ENCODE data around the gene PNKD.

Gene PNKD

GRCh38 chr2:218317835-218318234 lies 47.5 kb downstream of the PNKD start:
- no peak for DNase-seq (ENCODE audit: low read depth in 3 of 3)

DNA sequence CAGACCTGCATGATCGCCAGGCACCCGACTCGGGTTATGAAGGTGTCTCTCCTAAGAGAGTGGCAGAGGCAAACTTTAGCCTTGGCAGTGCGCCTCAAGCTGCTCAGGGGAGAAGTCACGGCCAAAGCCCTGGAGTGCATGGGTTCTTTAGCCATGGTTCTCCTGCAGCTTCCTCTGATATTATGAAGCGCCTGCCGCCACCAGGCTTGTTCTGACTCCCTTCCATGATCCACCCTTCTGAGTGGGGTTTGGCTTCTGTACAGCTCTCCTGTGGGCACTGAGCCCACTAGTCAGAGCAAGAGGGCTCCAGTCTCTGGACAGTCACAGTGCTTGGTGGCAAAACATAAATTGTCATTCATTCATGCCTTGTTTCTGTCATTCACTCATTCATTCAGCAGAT lies 47.9 kb downstream of the PNKD start:
- no peak for DNase-seq (ENCODE audit: low read depth in 3 of 3)

DNA sequence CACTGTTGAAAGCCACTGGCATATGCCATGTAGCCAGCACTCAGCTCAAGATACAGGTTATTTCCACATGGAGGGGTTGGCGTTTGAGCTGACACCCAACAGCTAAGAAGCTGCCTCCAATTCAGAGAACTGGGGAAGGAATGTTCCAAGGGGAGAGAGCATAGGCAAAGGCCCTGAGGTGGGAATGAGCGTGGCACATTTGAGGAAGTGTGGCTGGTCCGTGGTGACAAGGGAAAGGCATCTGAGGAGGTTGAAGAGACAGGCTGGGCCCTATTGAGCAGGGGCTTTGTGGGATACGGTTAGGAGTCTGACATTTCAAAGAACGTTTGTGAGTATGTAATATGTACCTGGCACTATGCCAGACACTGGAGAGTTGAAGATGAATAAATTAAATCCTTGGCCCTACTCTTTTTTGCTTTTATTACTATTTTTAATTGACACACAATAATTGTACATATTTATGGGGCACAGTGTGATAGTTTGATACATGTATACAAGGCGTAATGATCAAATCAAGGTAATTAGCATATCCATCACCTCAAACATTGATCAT lies 49.6 kb downstream of the PNKD start:
- no peak for DNase-seq (ENCODE audit: low read depth in 3 of 3)

GRCh38 chr2:218320704-218321336 lies 50.5 kb downstream of the PNKD start:
- DNase-seq (ENCODE audit: low read depth in 3 of 3): no peak

- DNase-seq (ENCODE audit: low read depth in 3 of 3): peak in 1 of 3 donors; percentile 26
Measured at GRCh38 chr2:218322768-218323525, 52.6 kb downstream of the PNKD start.

DNA sequence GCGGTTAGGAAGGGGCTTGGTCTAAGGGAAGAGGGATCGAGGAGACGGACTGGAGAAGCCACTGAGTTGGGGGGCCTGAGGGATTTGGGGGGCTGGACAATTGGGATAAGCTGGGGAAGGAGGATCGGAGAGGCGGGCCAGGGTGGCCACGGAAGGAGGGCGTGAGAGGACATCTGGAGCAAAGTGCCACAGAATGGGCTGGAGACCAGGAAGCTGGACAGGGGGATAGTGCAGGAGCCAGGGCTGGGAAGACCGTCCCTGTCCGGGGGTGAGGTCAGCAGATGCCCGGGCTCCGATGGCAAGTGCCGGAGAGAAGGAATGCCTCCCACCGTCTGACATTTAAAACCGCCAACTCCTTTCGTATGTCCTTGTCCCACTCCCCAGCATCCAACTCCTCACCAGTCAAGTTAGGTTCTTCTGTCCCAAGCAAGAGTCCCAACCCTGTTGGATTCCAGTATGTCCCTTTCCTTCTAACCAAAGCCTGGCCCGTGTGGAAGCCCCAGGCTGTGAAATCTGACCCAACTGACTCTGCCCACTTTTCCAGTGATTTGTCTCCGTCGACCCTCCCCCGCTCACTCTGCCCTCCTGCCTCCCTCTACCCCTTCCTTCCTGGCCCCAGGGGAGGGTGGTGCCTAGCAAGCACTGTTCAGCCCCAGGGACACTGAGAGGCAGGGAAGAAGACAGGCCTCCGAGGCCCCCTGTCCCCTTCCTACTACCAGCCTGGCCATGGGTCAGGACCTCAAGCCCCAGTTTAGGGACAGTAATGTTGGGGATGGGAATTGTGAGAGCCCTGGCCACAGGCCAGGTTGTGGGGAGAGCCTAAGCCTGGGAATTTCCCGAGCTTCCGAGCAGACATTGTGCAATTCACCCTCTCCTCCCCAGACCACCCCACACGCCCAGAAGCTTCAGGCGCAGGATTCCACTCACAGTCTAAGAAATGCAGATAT lies 53.5 kb downstream of the PNKD start:
- DNase-seq (ENCODE audit: low read depth in 3 of 3): no peak

DNA sequence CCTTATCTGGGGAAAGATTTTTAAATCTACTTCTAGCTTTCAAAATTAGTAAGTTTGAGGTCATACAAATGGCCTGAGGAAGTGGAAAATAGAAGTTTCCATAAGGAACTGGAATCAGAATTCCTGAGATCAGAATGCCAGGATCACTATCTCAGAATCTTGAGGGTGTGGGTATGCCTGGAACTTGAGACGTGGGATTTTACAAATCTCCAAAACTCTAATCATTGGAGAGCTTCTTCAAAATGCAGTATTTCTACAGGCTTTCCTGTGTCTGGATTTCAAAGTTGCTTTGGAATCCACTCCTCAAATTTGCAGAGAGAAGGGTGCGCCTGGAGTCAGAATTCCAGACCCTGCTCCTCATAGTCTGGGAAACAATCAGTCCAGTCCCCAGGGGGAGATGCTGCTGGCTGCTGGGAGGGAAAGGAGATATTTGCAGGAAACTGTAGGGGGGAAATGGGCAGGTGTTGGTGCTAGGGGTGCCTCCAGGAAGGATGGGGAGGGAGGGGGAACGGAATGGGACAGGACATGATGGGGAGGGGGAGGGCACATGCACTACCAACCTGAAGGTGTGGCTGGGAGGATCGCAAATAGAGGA lies 55.3 kb downstream of the PNKD start:
- DNase-seq (ENCODE audit: low read depth in 3 of 3): no peak

- no peak for DNase-seq (ENCODE audit: low read depth in 3 of 3)
Measured at GRCh38 chr2:218326315-218326714, 56.0 kb downstream of the PNKD start.

DNA sequence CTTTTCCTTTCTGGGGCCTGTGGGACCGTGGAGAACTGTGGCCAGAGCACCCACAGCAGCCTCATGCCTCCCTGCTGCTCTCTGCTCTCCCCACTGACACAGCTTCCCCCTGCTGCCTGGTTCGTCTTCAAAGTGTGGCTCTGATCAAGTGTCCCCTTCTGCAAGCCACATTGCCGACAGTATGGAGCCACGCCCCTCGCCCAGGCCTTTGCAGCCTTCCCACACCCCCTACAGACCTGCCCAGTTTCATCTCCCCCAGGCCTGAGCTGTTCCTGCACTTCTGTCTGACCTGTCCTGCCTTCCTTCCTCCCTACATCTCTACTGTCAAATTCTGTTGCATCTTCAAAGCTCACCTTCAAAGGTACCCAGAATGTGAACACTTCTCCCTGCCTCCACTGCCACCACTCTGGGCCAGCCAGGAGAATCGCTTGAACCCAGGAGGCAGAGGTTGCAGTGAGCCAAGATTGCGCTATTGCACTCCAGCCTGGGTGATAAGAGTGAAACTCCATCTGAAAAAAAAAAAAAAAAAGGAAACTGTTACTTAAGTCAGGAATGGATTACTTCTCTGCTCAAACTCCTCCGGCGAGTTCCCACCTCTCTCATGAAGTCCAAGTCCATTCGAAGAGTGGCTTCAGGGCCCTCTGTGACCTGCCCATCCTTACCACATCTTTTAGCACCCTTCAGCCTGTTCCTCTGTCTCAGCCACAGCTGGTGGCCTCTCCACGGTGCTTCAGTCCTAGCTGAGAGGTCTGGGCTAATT lies 57.3 kb downstream of the PNKD start:
- no peak for DNase-seq (ENCODE audit: low read depth in 3 of 3)

GRCh38 chr2:218328294-218328693 lies 58.0 kb downstream of the PNKD start:
- DNase-seq (ENCODE audit: low read depth in 3 of 3): no peak

- DNase-seq (ENCODE audit: low read depth in 3 of 3): no peak
Measured at GRCh38 chr2:218329027-218329825, 58.9 kb downstream of the PNKD start.

GRCh38 chr2:218329826-218330593 lies 59.7 kb downstream of the PNKD start:
- DNase-seq (ENCODE audit: low read depth in 3 of 3): no peak

DNA sequence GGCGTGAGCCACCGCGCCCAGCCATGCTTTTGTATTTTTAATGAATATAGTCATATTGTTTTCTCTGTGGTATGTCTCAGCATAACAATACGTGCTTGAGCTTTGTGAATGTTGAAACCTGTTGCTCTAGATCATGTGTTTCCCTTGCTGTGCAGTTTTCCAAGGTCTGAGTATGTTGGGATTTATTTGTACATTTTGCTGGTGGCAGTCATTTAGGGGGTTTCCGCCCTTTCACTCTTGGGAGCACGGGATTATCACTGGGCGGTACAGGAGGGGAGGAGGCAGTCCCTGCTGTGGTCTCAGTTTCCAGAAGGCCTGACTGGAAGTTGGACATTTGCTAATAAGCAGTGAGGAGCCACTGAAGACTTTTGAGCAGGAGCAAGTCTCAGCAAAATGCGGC lies 61.4 kb downstream of the PNKD start:
- DNase-seq (ENCODE audit: low read depth in 3 of 3): no peak

- DNase-seq (ENCODE audit: low read depth in 3 of 3): no peak
Measured at GRCh38 chr2:218332288-218332687, 62.0 kb downstream of the PNKD start.

DNA sequence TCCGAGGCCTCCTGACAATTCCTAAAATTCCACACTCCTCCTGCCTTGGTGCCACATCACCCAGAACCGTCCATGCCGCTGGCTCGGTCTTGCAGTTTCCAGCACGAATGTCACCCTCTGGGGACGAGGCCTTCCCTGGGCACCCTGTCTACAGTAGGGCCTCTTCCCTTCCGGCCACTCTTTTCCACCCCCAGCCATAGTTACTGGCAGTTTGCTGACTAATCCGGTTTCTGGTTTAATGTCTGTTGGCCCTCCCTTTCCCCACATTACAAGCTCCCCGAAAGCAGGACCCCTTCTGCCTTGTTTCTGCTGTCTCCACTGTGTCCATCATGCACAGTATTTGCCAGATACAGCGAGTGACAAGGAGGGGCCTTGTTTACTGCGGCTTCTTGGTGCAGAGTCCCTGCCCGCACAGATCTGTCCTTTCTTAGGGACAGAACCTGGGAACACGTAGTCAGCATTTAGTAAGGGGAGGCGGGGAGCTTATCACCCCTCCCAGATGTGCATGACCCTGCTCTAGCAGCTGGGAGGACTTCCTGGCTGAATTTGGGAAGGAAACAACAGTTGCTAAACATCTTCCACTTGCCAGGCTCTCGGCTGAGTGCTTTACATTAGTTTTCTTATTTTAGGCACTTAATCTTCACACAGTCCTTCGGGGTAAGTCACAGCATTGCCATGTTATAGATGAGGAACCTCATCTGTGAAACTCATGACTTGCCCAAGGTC lies 62.8 kb downstream of the PNKD start:
- no peak for DNase-seq (ENCODE audit: low read depth in 3 of 3)

- no peak for DNase-seq (ENCODE audit: low read depth in 3 of 3)
Measured at GRCh38 chr2:218334531-218334930, 64.2 kb downstream of the PNKD start.

DNA sequence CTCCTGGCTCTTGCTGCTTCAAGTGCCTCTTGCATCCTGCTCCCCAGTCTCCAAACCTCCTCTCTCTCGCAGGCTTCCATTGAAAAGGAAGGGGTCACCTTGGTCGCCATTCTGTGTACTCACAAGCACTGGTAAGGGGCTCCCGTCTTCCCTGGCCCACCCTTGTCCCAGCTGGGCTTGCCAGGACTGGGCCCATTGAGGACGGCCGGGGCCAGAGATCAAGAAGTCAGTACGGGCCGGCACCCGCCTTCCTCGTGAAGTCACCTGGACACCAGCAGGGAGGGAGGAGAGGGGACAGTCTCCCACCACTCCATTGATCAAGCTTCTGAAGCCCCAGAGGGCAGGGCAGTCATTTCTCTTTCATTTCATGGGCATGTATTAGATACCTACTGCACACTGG lies 70.3 kb downstream of the PNKD start:
- DNase-seq (ENCODE audit: low read depth in 3 of 3): no peak

DNA sequence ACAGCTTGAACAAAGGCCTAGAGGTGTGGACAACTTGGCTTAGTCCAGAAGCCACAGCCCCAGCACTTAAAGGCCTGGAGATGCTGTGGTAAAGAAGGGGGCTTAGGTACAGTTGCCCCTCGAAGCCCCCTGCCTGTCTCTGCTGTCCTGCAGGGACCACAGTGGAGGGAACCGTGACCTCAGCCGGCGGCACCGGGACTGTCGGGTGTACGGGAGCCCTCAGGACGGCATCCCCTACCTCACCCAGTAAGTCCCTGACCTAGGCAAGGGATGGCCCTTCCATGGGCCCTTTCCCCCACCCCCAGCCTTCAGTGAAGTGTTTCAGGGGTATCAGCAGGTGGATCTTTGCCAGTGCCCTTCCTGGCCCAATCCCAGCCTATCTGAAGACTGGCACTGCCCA lies 71.1 kb downstream of the PNKD start:
- no peak for DNase-seq (ENCODE audit: low read depth in 3 of 3)

DNA sequence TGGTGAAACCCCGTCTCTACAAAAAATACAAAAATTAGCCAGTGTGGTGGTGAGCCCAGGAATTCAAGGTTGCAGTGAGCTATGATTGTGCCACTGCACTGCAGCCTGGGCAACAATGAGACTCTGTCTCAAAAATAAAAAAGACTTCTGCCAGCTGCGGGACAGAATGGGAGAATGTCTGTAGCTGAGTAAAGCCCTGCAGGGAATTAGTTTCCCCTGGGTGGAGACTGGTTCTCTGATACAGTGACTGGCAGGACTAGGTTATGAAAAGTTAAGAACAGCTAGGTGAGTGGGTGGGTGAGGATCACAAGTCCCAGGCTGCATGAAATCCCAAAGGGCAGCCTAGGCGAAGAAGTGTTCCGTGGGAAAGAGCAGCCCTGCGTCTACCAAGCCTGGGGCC lies 72.5 kb downstream of the PNKD start:
- DNase-seq (ENCODE audit: low read depth in 3 of 3): no peak
